Body of pancreas (tissue), 4 donors: ENCODE data around the gene ATE1. TPM values are rescaled to one million over a fixed set of nuclear protein-coding genes. Genes with fewer than 3 reads are reported as not detected.

Source experiments
- ATAC-seq: fragments of 150-250 bp; one replicate; pipeline ENCODE4 v1.9.1; 2016
- DNase-seq, 4 donors: peaks; one replicate each; pipeline ENCODE4 v3.0.0-alpha.2; 2019
- H3K27ac ChIP-seq, 4 donors: fragments of 200-600 bp; sonication (generic); 1 replicate in 3 of 4; 2 replicates in 1 of 4; pipeline versions ENCODE4 v1.5.1 to v1.6.1; 2016 to 2019; ENCODE audit warnings: mild to moderate bottlenecking in 1 of 4, mixed read lengths in 1 of 4, moderate library complexity in 1 of 4
- H3K27me3 ChIP-seq, 2 donors: fragments of 200-600 bp; sonication (generic); one replicate each; pipeline ENCODE4 v1.6.0; 2016; ENCODE audit warnings: mild to moderate bottlenecking in 1 of 2
- H3K36me3 ChIP-seq, 2 donors: fragments of 200-600 bp; sonication (generic); replicated peaks in 1 of 2; 2 replicates each; pipeline ENCODE4 v1.5.1; 2016; ENCODE audit warnings: low read depth in 2 of 2; ENCODE audit not compliant: insufficient read depth in 1 of 2
- H3K4me1 ChIP-seq: fragments of 200-600 bp; sonication (generic); one replicate; pipeline ENCODE4 v1.6.0; 2016
- H3K4me3 ChIP-seq, 2 donors: fragments of 200-600 bp; sonication (generic); 1 replicate in 1 of 2; 2 replicates in 1 of 2; pipeline ENCODE4 v1.5.1; 2016 to 2019
- H3K9me3 ChIP-seq, 3 donors: fragments of 200-600 bp; sonication (generic); 1 replicate in 2 of 3; 2 replicates in 1 of 3; pipeline ENCODE4 v1.5.1; 2016
- CTCF ChIP-seq, 7 experiments: fragments of 450-650 bp in 4 of 7; fragments of 200-600 bp in 3 of 7; sonication (generic) in 3 of 7; IDR thresholded peaks; one replicate each; pipeline ENCODE4 v1.5.1; 2016 to 2019; ENCODE audit warnings: antibody characterized with exemption in 7 of 7
- POLR2A ChIP-seq, 3 donors: fragments of 450-650 bp; IDR thresholded peaks; one replicate each; pipeline ENCODE4 v1.6.1; 2016; ENCODE audit warnings: antibody characterized with exemption in 3 of 3, mild to moderate bottlenecking in 2 of 3
- WGBS, 2 donors: methylation state at CpG; one replicate each; pipeline ENCODE4 v1.1.5; 2017; 5-methylcytosine and 5-hydroxymethylcytosine counted together
- intact Hi-C: fragments of 100-400 bp; cut with DNase I; formaldehyde crosslinking; loops from one replicate; pipeline ENCODE4 v1.15.1; 2023
- total RNA-seq, 2 donors: library from RNA; depleted of rRNA; stranded (reverse); fragments of >200 nt; gene quantifications; one replicate each; pipeline ENCODE4 v1.1.0, GENCODE V29; 2016

The ATE1 gene
- total RNA-seq, 2 donors from 2014 or later = 15.0 to 19.8 TPM

- TF ChIP-seq POLR2A (IDR thresholded peaks at IDR 0.05) (no peak), CTCF (IDR thresholded peaks at IDR 0.05) (no peak)
- H3K27ac ChIP-seq = no peak overlapping the region
- WGBS, 2 donors = 80 to 83% methylated on average over 4 of the region's 4 CpGs
- intact Hi-C loops = no loop called here
- ATAC-seq = no peak
- H3K4me3 ChIP-seq = no peak overlapping the region
- H3K36me3 ChIP-seq = no peaks in the 10 kb centered on the region
- no peaks in the 10 kb centered on the region for H3K4me1 ChIP-seq
- no peak for DNase-seq
- H3K27me3 ChIP-seq = no peaks in the 10 kb centered on the region
- H3K9me3 ChIP-seq = no peaks in the 10 kb centered on the region
These were observed 114.0 kb downstream of the ATE1 start for GRCh38 chr10:121813857-121814256.

GRCh38 chr10:121813211-121813815 lies 114.5 kb downstream of the ATE1 start:
- no peak for TF ChIP-seq CTCF (IDR thresholded peaks at IDR 0.05)
- no peak for TF ChIP-seq POLR2A (IDR thresholded peaks at IDR 0.05)
- 100% methylated on average over 1 of the region's 1 CpG for WGBS, 2 donors
- ATAC-seq = no peak
- no peaks in the 10 kb centered on the region for H3K9me3 ChIP-seq
- H3K4me1 ChIP-seq = no peaks in the 10 kb centered on the region
- intact Hi-C loops = no loop called here
- no peak overlapping the region for H3K27ac ChIP-seq
- no peak for DNase-seq
- H3K36me3 ChIP-seq = no peaks in the 10 kb centered on the region
- no peak overlapping the region for H3K4me3 ChIP-seq
- no peaks in the 10 kb centered on the region for H3K27me3 ChIP-seq

GRCh38 chr10:121812031-121812430 lies 115.8 kb downstream of the ATE1 start:
- 71 to 73% methylated on average over 4 of the region's 4 CpGs for WGBS, 2 donors
- H3K9me3 ChIP-seq = no peaks in the 10 kb centered on the region

GRCh38 chr10:121811386-121811785 lies 116.4 kb downstream of the ATE1 start:
- no peaks in the 10 kb centered on the region for H3K9me3 ChIP-seq
- no peaks in the 10 kb centered on the region for H3K27me3 ChIP-seq
- H3K4me1 ChIP-seq = no peaks in the 10 kb centered on the region
- TF ChIP-seq CTCF (IDR thresholded peaks at IDR 0.05) (no peak), POLR2A (IDR thresholded peaks at IDR 0.05) (no peak)
- no peak for ATAC-seq
- intact Hi-C loops = no loop called here
- H3K36me3 ChIP-seq = no peaks in the 10 kb centered on the region
- H3K27ac ChIP-seq = no peak overlapping the region
- no peak for DNase-seq
- no peak overlapping the region for H3K4me3 ChIP-seq
- 88 to 91% methylated on average over 2 of the region's 2 CpGs for WGBS, 2 donors

More at GRCh38 chr10:121812031-121812430, 115.8 kb downstream of the ATE1 start:
- Histone ChIP-seq H3K4me3 (no peak overlapping the region), H3K27me3 (no peaks in the 10 kb centered on the region), H3K27ac (no peak overlapping the region), H3K36me3 (no peaks in the 10 kb centered on the region), H3K4me1 (no peaks in the 10 kb centered on the region)
- intact Hi-C loops = no loop called here
- no peak for TF ChIP-seq POLR2A (IDR thresholded peaks at IDR 0.05)
- TF ChIP-seq CTCF (IDR thresholded peaks at IDR 0.05) = no peak
- DNase-seq (no peak), ATAC-seq (no peak)

- no peak overlapping the region for H3K27ac ChIP-seq
- no peaks in the 10 kb centered on the region for H3K27me3 ChIP-seq
- DNase-seq = no peak
- no peaks in the 10 kb centered on the region for H3K36me3 ChIP-seq
- no peaks in the 10 kb centered on the region for H3K4me1 ChIP-seq
- no peak overlapping the region for H3K4me3 ChIP-seq
- no peak for ATAC-seq
- H3K9me3 ChIP-seq = no peaks in the 10 kb centered on the region
- intact Hi-C loops = no loop called here
- TF ChIP-seq POLR2A (IDR thresholded peaks at IDR 0.05) (no peak), CTCF (IDR thresholded peaks at IDR 0.05) (no peak)
- WGBS, 2 donors = 59 to 61% methylated on average over 2 of the region's 2 CpGs
These were observed 119.0 kb downstream of the ATE1 start for GRCh38 chr10:121808835-121809234.
